H1 (cell line): ENCODE data around the gene MGME1. TPM values are rescaled to one million over a fixed set of nuclear protein-coding genes. Genes with fewer than 3 reads are reported as not detected.

ENCODE experiments used
- CTCF ChIA-PET: fragments of 300-600 bp; sonication (Branson Sonifier 250); formaldehyde crosslinking; loops from one replicate; lab custom pipeline; 2021; ENCODE audit not compliant: partially characterized antibody; lab: Charles Lee
- POLR2A ChIA-PET: fragments of 300-600 bp; sonication (Branson Sonifier 250); formaldehyde crosslinking; loops from one replicate; lab custom pipeline; 2021; ENCODE audit warnings: inconsistent platforms; ENCODE audit not compliant: partially characterized antibody; lab: Charles Lee
- DNase-seq, 2 experiments: peaks; one replicate each; pipeline versions ENCODE4 v3.0.0 to v3.0.0-alpha.2; 2010 to 2022; ENCODE audit warnings: low spot score in 2 of 2, low read depth in 1 of 2, mixed read lengths in 1 of 2
- FAIRE-seq: peaks from 2 replicates; lab custom pipeline; 2011; peaks lifted over from hg19 to GRCh38; lab: Jason Lieb, UNC
- H2AFZ ChIP-seq: 2 replicates; pipeline ENCODE4 v1.8.1; 2012; ENCODE audit warnings: low read length, inconsistent platforms
- H2AK5ac ChIP-seq: 2 replicates; pipeline ENCODE4 v1.6.1; 2013; ENCODE audit warnings: low read depth, low read length
- H2BK120ac ChIP-seq: replicated peaks from 2 replicates; pipeline ENCODE3; 2013; ENCODE audit warnings: low read depth, low read length, inconsistent platforms
- H2BK12ac ChIP-seq: 2 replicates; pipeline ENCODE4 v1.6.1; 2013; ENCODE audit warnings: low read depth, low read length
- H2BK15ac ChIP-seq: 2 replicates; pipeline ENCODE4 v1.6.1; 2013; ENCODE audit warnings: low read length
- H2BK20ac ChIP-seq: 2 replicates; pipeline ENCODE4 v1.6.1; 2013; ENCODE audit warnings: low read length
- H2BK5ac ChIP-seq: 2 replicates; pipeline ENCODE4 v1.6.1; 2013; ENCODE audit warnings: low read depth, low read length
- H3K14ac ChIP-seq: 2 replicates; pipeline ENCODE4 v1.6.1; 2013; ENCODE audit warnings: inconsistent platforms; ENCODE audit not compliant: insufficient read length
- H3K18ac ChIP-seq: 2 replicates; pipeline ENCODE4 v1.6.1; 2013; ENCODE audit warnings: low read length; ENCODE audit errors: extremely low read depth
- H3K23ac ChIP-seq: 2 replicates; pipeline ENCODE4 v1.6.1; 2013; ENCODE audit warnings: inconsistent platforms; ENCODE audit not compliant: insufficient read length
- H3K23me2 ChIP-seq: 2 replicates; pipeline ENCODE4 v1.6.1; 2013; ENCODE audit warnings: low read depth, low read length
- H3K27ac ChIP-seq: 2 replicates; pipeline ENCODE4 v1.6.1; 2011; ENCODE audit warnings: low read depth, low read length, inconsistent platforms
- H3K27me3 ChIP-seq, 4 experiments: replicated peaks in 1 of 4; 1 replicate in 1 of 4; 2 replicates in 3 of 4; pipeline versions ENCODE4 v1.6.1 to v1.8.1; 2011 to 2013; ENCODE audit warnings: low read length in 3 of 4, mild to moderate bottlenecking in 3 of 4, inconsistent platforms in 2 of 4, mixed read lengths in 2 of 4, moderate library complexity in 1 of 4; ENCODE audit not compliant: control insufficient read depth in 3 of 4, insufficient read depth in 3 of 4; ENCODE audit errors: extremely low read depth in 1 of 4
- H3K36me3 ChIP-seq, 4 experiments: 2 replicates each; pipeline versions ENCODE4 v1.6.1 to v1.8.1; 2011 to 2013; ENCODE audit warnings: mild to moderate bottlenecking in 4 of 4, low read length in 3 of 4, moderate library complexity in 2 of 4, control low read depth in 1 of 4, inconsistent platforms in 1 of 4; ENCODE audit not compliant: insufficient read depth in 4 of 4, control insufficient read depth in 2 of 4
- H3K4ac ChIP-seq: replicated peaks from 2 replicates; pipeline ENCODE3; 2013; ENCODE audit warnings: low read length, low read depth, mixed read lengths, inconsistent platforms; ENCODE audit not compliant: insufficient read length
- H3K4me1 ChIP-seq, 4 experiments: replicated peaks in 1 of 4; 1 replicate in 1 of 4; 2 replicates in 3 of 4; pipeline versions ENCODE4 v1.6.1 to v1.8.1; 2011 to 2013; ENCODE audit warnings: low read length in 3 of 4, inconsistent platforms in 2 of 4, mixed read lengths in 1 of 4; ENCODE audit not compliant: insufficient read depth in 4 of 4, control insufficient read depth in 3 of 4
- H3K4me2 ChIP-seq, 2 experiments: 2 replicates each; pipeline versions ENCODE4 v1.6.1 to v1.8.1; 2011 to 2013; ENCODE audit warnings: low read depth in 2 of 2, low read length in 2 of 2, control low read depth in 1 of 2, inconsistent platforms in 1 of 2, mild to moderate bottlenecking in 1 of 2; ENCODE audit not compliant: insufficient read depth in 1 of 2
- H3K4me3 ChIP-seq, 4 experiments: fragments of 200-600, 300-600 bp in 1 of 4; sonication (generic), shearing (Covaris generic), sonication (Bioruptor Twin) in 1 of 4; 2 replicates each; pipeline versions ENCODE4 v1.5.1 to v1.8.1; 2011 to 2016; ENCODE audit warnings: low read length in 4 of 4, low read depth in 3 of 4, control low read depth in 2 of 4, inconsistent platforms in 2 of 4, mild to moderate bottlenecking in 2 of 4, mixed read lengths in 1 of 4, moderate library complexity in 1 of 4; ENCODE audit not compliant: insufficient read depth in 2 of 4; ENCODE audit errors: extremely low read depth in 1 of 4
- H3K56ac ChIP-seq: replicated peaks from 2 replicates; pipeline ENCODE3; 2013; ENCODE audit warnings: low read depth, mild to moderate bottlenecking, mixed read lengths, low read length, inconsistent platforms; ENCODE audit not compliant: insufficient read length
- H3K79me1 ChIP-seq: 2 replicates; pipeline ENCODE4 v1.6.1; 2013; ENCODE audit warnings: low read depth, low read length, control low read depth
- H3K79me2 ChIP-seq, 2 experiments: 2 replicates each; pipeline versions ENCODE4 v1.6.1 to v1.8.1; 2012 to 2013; ENCODE audit warnings: low read length in 2 of 2, mild to moderate bottlenecking in 2 of 2, inconsistent platforms in 1 of 2; ENCODE audit not compliant: insufficient read depth in 2 of 2, control insufficient read depth in 1 of 2
- H3K9ac ChIP-seq, 4 experiments: replicated peaks in 1 of 4; 1 replicate in 1 of 4; 2 replicates in 3 of 4; pipeline versions ENCODE4 v1.6.1 to v1.8.1; 2011 to 2013; ENCODE audit warnings: low read depth in 3 of 4, low read length in 3 of 4, control low read depth in 2 of 4, mild to moderate bottlenecking in 2 of 4, moderate library complexity in 2 of 4, inconsistent platforms in 1 of 4; ENCODE audit errors: extremely low read depth in 1 of 4
- H3K9me3 ChIP-seq, 2 experiments: 2 replicates each; pipeline versions ENCODE4 v1.6.1 to v1.8.1; 2012 to 2013; ENCODE audit warnings: mild to moderate bottlenecking in 2 of 2, moderate library complexity in 2 of 2, control low read depth in 1 of 2, inconsistent platforms in 1 of 2, low read depth in 1 of 2, low read length in 1 of 2, mixed read lengths in 1 of 2; ENCODE audit not compliant: insufficient read depth in 2 of 2
- H4K20me1 ChIP-seq, 2 experiments: replicated peaks in 1 of 2; 2 replicates each; pipeline versions ENCODE3 to v1.8.1; 2011 to 2013; ENCODE audit warnings: inconsistent platforms in 2 of 2, low read length in 2 of 2, mild to moderate bottlenecking in 1 of 2; ENCODE audit not compliant: insufficient read depth in 2 of 2, control insufficient read depth in 1 of 2
- H4K5ac ChIP-seq: 2 replicates; pipeline ENCODE4 v1.6.1; 2013; ENCODE audit warnings: low read length, low read depth, mixed read lengths, inconsistent platforms; ENCODE audit not compliant: insufficient read length
- H4K8ac ChIP-seq: 2 replicates; pipeline ENCODE4 v1.8.0; 2013; ENCODE audit warnings: mild to moderate bottlenecking, moderate library complexity, low read length, inconsistent platforms; ENCODE audit not compliant: insufficient read depth; ENCODE audit errors: extremely low read depth
- H4K91ac ChIP-seq: replicated peaks from 2 replicates; pipeline ENCODE3; 2013; ENCODE audit warnings: low read length, mixed read lengths, inconsistent platforms; ENCODE audit not compliant: insufficient read length
- ASH2L ChIP-seq: fragments of 200-600, 300-600 bp; sonication (generic); IDR thresholded peaks from one replicate; pipeline ENCODE4 v1.7.1; 2017; ENCODE audit warnings: low read length
- BRCA1 ChIP-seq: IDR thresholded peaks from 2 replicates; pipeline ENCODE4 v1.6.1; 2012; ENCODE audit warnings: low read depth, low read length, improper control_type of control experiment
- CEBPB ChIP-seq: IDR thresholded peaks from 2 replicates; pipeline ENCODE4 v1.6.1; 2012; ENCODE audit warnings: low read depth, low read length
- CREB1 ChIP-seq: IDR thresholded peaks from 2 replicates; pipeline ENCODE4 v1.6.1; 2012; ENCODE audit warnings: inconsistent platforms
- EGR1 ChIP-seq: IDR thresholded peaks from 2 replicates; pipeline ENCODE4 v1.6.1; 2011; ENCODE audit warnings: low read depth, low read length, borderline replicate concordance
- KDM1A ChIP-seq: fragments of 200-600, 300-600 bp; sonication (generic); IDR thresholded peaks from 2 replicates; pipeline ENCODE4 v1.7.1; 2016; ENCODE audit warnings: mild to moderate bottlenecking, low read length, borderline replicate concordance
- SIN3A ChIP-seq, 2 experiments: IDR thresholded peaks in 1 of 2; conservative IDR thresholded peaks in 1 of 2; 2 replicates each; pipeline ENCODE4 v1.6.1; 2011 to 2012; ENCODE audit warnings: low read length in 2 of 2, improper control_type of control experiment in 1 of 2, low read depth in 1 of 2, mild to moderate bottlenecking in 1 of 2
- SRF ChIP-seq: IDR thresholded peaks from 2 replicates; pipeline ENCODE4 v1.6.1; 2011; ENCODE audit warnings: mild to moderate bottlenecking, low read depth, low read length, moderate library complexity
- ZNF274 ChIP-seq: IDR thresholded peaks from 2 replicates; pipeline ENCODE4 v1.7.0; 2012; ENCODE audit warnings: low read length, borderline replicate concordance; ENCODE audit errors: extremely low read depth
- WGBS, 2 experiments: shearing (Covaris generic) in 1 of 2; methylation state at CpG; one replicate each; pipeline versions ENCODE4 v1.1.6 to v1.1.7; 2013 to 2015; ENCODE audit warnings: low lambda C conversion rate in 2 of 2, mixed read lengths in 2 of 2, inconsistent platforms in 1 of 2, low coverage in 1 of 2, missing lambda C conversion rate in 1 of 2; ENCODE audit not compliant: insufficient replicate concordance in 2 of 2, insufficient coverage in 1 of 2, insufficient read length in 1 of 2; ENCODE audit errors: extremely low coverage in 1 of 2, missing lambda C conversion rate in 1 of 2; 5-methylcytosine and 5-hydroxymethylcytosine counted together
- polyA plus RNA-seq, 7 experiments: library from polyadenylated mRNA; depleted of rRNA in 3 of 7; stranded (reverse) in 5 of 7; unstranded in 2 of 7; fragments of >200 nt in 5 of 7; fragments of 200-250 nt in 2 of 7; gene quantifications; 1 replicate in 5 of 7; 2 replicates in 1 of 7; 4 replicates in 1 of 7; pipeline versions ENCODE4 v1.2.1 to v1.2.3, GENCODE V29; 2011 to 2013; ENCODE audit warnings: missing spikeins in 2 of 7, mixed read lengths in 2 of 7
- total RNA-seq: library from RNA; stranded (reverse); fragmentation: NEBNext Ultra II Directional; extraction: Animal tissue kit (Norgen Biotek cat#: 25700); gene quantifications from 2 replicates; pipeline ENCODE4 v1.2.1, GENCODE V29; 2021

MGME1 gene
- total and polyA plus RNA-seq, 2 of the 8 experiments (the other 6 are each of a cell fraction or from before 2014, with no cell fraction given): 27.7 to 59.0 TPM

- Histone ChIP-seq H3K4me1 (no peaks in the 10 kb centered on the region), H2AK5ac (no peak overlapping the region), H4K20me1 (peaks cover 0 to 3% of the 10 kb centered on the region in 2 experiments), H3K79me2 (peaks cover 0 to 22% of the 10 kb centered on the region in 2 experiments; a peak in 2 of 4 replicates), H3K27me3 (no peaks in the 10 kb centered on the region), H4K5ac (no peak overlapping the region), H3K4me2 (no peak overlapping the region), H3K9ac (no peak overlapping the region), H2BK20ac (no peak overlapping the region), H2BK12ac (no peak overlapping the region), H3K36me3 (peaks cover 7 to 44% (median 27%) of the 10 kb centered on the region in 4 experiments; a peak in 7 of 8 replicates), H4K8ac (no peak overlapping the region), H4K91ac (no peak overlapping the region), H3K56ac (no peak overlapping the region), H3K18ac (no peak overlapping the region), H3K4me3 (no peak overlapping the region), H3K14ac (no peak overlapping the region), H2AFZ (no peak overlapping the region), H3K27ac (no peak overlapping the region), H3K23me2 (no peaks in the 10 kb centered on the region), H3K9me3 (no peaks in the 10 kb centered on the region), H2BK15ac (no peak overlapping the region), H3K23ac (no peak overlapping the region), H3K4ac (no peak overlapping the region), H2BK5ac (no peak overlapping the region), H3K79me1 (no peaks in the 10 kb centered on the region), H2BK120ac (no peak overlapping the region)
- ChIA-PET POLR2A (interaction anchor here (0.7 to 31.5 kb wide), 6 partner anchors 9 to 50 kb away, joined by 3 to 424 read pairs (median 4); partner anchors contain the start of genes MGME1 and SNX5), CTCF (interaction anchor here (1.6 to 1.8 kb wide), 2 partner anchors 23 to 52 kb away, joined by 5 to 7 read pairs; no protein-coding TSS in a partner anchor)
- DNase-seq (no peak), FAIRE-seq (no peak)
- no peak for TF ChIP-seq KDM1A
- no peak for TF ChIP-seq EGR1
- TF ChIP-seq BRCA1: no peak
- TF ChIP-seq ASH2L: no peak
- no peak for TF ChIP-seq CREB1
- no peak for TF ChIP-seq SRF
- peak; percentile 83 for TF ChIP-seq CEBPB
- no peak for TF ChIP-seq SIN3A (conservative IDR thresholded peaks at IDR 0.05 in 1 of 2, IDR thresholded peaks at IDR 0.05 in 1 of 2; ENCODE audit: low read depth in 1 of 2, low read length in 2 of 2)
- TF ChIP-seq ZNF274: no peak
- WGBS, 2 experiments: 88% methylated on average over 9 of the region's 10 CpGs; no CpG with 5 or more reads in 1 of the 2 experiments
Measured at GRCh38 chr20:17990278-17990972, 21.6 kb downstream of the MGME1 start.
